ENCODE results near the gene HS3ST4. TPM values are rescaled to one million over a fixed set of nuclear protein-coding genes. Genes with fewer than 3 reads are reported as not detected.

HS3ST4 gene
- total and polyA plus RNA-seq, 2 of the 8 experiments (the other 6 are each of a cell fraction or from before 2014, with no cell fraction given): 1.9 to 3.3 TPM

DNA sequence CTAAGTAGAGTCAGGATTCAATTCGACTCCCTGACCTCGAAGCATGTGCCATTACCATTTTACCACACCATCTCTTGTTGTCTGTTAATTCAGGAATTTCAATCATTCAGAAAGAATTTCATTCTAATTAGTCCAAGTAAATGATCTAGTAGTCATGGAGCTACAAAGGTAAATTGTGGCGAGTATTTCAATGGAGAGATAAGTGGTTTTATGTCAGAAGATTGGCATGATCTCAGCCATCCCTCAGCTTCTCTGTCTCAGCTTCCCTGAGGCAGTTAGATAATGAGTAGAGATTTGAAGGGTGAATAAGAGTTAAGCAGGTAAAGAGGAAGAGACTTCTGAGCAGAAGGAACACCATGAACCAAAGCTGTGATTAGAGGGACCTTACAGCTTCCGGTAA is 93.6 kb downstream of the HS3ST4 start (continued):
- TF ChIP-seq EGR1 (IDR thresholded peaks at IDR 0.05; ENCODE audit: borderline replicate concordance, low read depth, low read length) (no peak), RXRA (IDR thresholded peaks at IDR 0.05; ENCODE audit: insufficient read depth, low read depth, low read length) (no peak), EP300 (IDR thresholded peaks at IDR 0.05; ENCODE audit: borderline replicate concordance in 1 of 2, low read depth in 2 of 2, low read length in 2 of 2) (no peak), ATF3 (IDR thresholded peaks at IDR 0.05; ENCODE audit: insufficient read depth, low read depth, low read length) (no peak), KDM1A (IDR thresholded peaks at IDR 0.05; ENCODE audit: borderline replicate concordance, low read length) (no peak), TEAD4 (IDR thresholded peaks at IDR 0.05; ENCODE audit: low read depth, low read length) (no peak)
